ENCODE data around the gene UBXN4. TPM values are rescaled to one million over a fixed set of nuclear protein-coding genes. Genes with fewer than 3 reads are reported as not detected.
A peak's percentile ranks its signal among the peaks of the same experiment; 100 is the strongest.
"Not testable (repeated sequence)": the region's sequence is repeated elsewhere in the genome, so short reads cannot be mapped to it uniquely, and the experiment has no call there.

UBXN4 gene
- total RNA-seq, 1 experiment from 2014 or later: 99.3 TPM

DNA sequence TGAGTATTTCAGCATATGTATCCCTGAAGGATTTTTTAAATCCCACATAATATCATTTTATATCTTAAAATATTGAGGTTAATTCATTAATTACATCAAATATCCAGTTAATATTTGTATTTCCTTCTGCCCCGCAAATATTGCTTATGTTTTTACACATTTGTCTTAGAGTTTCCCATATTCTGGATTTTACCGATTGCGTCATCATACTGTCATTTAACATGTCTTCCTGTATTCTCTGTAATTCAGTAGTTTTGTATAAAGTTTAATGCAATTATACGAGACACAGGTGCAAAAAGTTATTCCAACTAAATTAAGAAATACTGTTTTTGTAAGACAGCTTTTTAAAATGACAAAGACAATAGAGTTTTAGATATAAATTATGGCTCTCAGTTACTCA is 33.5 kb upstream of the UBXN4 start:
- no peaks in the 10 kb centered on the region for H3K27me3 ChIP-seq (replicated peaks; ENCODE audit: control insufficient read depth, insufficient read depth, low read length)
- TF ChIP-seq, protein P1, sequence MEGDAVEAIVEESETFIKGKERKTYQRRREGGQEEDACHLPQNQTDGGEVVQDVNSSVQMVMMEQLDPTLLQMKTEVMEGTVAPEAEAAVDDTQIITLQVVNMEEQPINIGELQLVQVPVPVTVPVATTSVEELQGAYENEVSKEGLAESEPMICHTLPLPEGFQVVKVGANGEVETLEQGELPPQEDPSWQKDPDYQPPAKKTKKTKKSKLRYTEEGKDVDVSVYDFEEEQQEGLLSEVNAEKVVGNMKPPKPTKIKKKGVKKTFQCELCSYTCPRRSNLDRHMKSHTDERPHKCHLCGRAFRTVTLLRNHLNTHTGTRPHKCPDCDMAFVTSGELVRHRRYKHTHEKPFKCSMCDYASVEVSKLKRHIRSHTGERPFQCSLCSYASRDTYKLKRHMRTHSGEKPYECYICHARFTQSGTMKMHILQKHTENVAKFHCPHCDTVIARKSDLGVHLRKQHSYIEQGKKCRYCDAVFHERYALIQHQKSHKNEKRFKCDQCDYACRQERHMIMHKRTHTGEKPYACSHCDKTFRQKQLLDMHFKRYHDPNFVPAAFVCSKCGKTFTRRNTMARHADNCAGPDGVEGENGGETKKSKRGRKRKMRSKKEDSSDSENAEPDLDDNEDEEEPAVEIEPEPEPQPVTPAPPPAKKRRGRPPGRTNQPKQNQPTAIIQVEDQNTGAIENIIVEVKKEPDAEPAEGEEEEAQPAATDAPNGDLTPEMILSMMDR (IDR thresholded peaks at IDR 0.05; ENCODE audit: insufficient read depth in 1 of 2, low read depth in 1 of 2, low read length in 1 of 2, severe bottlenecking in 1 of 2, unreplicated experiment in 1 of 2): no peak
- BruUV-seq (replicated peaks): no TSS peak
- H3K4me3 ChIP-seq (ENCODE audit: low read depth, low read length): no peak overlapping the region
- Mint-ChIP-seq H3K27ac (ENCODE audit: unreplicated experiment) (no peak overlapping the region), H3K4me1 (ENCODE audit: low read depth, unreplicated experiment) (no peaks in the 10 kb centered on the region), H3K4me3 (ENCODE audit: unreplicated experiment) (no peak overlapping the region), H3K27me3 (ENCODE audit: insufficient read depth, unreplicated experiment) (no peaks in the 10 kb centered on the region), H3K9me3 (ENCODE audit: unreplicated experiment) (no peaks in the 10 kb centered on the region), H3K36me3 (ENCODE audit: insufficient read depth, unreplicated experiment) (no peaks in the 10 kb centered on the region)
- intact Hi-C loops (cut with micrococcal nuclease; ENCODE audit: unreplicated experiment): no loop called here
- ChIA-PET POLR2A (no interaction called here), CTCF (no interaction called here)
- H3K9me3 ChIP-seq: no peaks in the 10 kb centered on the region
- no peak for DNase-seq
- H3K36me3 ChIP-seq (ENCODE audit: control insufficient read depth, insufficient read depth, low read length): no peaks in the 10 kb centered on the region
- H3K4me1 ChIP-seq: no peaks in the 10 kb centered on the region

DNA sequence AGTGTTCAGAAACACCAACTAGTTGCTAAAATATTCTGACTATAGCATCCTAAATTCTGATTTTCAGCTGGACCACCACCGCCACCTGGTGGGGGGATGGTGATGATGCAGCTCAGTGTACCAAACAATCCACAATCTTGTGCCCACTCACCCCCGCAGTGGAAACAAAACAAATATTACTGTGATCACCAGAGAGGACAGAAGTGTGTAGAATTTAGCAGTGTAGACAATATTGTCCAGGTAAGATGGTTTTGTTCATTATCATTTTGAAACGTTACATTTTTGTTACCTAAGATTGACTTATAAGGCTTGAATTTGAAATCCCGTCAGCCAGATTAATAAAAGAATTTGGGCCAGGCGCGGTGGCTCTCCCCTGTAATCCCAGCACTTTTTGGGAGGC is 31.7 kb upstream of the UBXN4 start:
- H3K4me1 Mint-ChIP-seq (ENCODE audit: low read depth, unreplicated experiment): no peaks in the 10 kb centered on the region
- no peak overlapping the region for H3K4me3 Mint-ChIP-seq (ENCODE audit: unreplicated experiment)
- H3K27me3 Mint-ChIP-seq (ENCODE audit: insufficient read depth, unreplicated experiment): no peaks in the 10 kb centered on the region
- CTCF ChIA-PET: interaction anchor here (0.5 to 1.7 kb wide), 6 partner anchors 19 to 721 kb away, joined by 3 to 18 read pairs (median 10); partner anchors contain the start of genes R3HDM1 and ZRANB3
- no peaks in the 10 kb centered on the region for H3K9me3 ChIP-seq
- TF ChIP-seq, protein P1 (IDR thresholded peaks at IDR 0.05; ENCODE audit: insufficient read depth in 1 of 2, low read depth in 1 of 2, low read length in 1 of 2, severe bottlenecking in 1 of 2, unreplicated experiment in 1 of 2): peak; percentile 94 to 96
- H3K27me3 ChIP-seq (replicated peaks; ENCODE audit: control insufficient read depth, insufficient read depth, low read length): no peaks in the 10 kb centered on the region
- no peaks in the 10 kb centered on the region for H3K36me3 ChIP-seq (ENCODE audit: control insufficient read depth, insufficient read depth, low read length)
- intact Hi-C loops (cut with micrococcal nuclease; ENCODE audit: unreplicated experiment): loop anchor here (1.0 kb wide), 2 partner anchors 706 to 721 kb away; no protein-coding TSS in a partner anchor
- BruUV-seq (replicated peaks): no TSS peak
- POLR2A ChIA-PET: no interaction called here
- DNase-seq: peak; percentile 54 to 75
- H3K4me1 ChIP-seq: no peaks in the 10 kb centered on the region
- H3K36me3 Mint-ChIP-seq (ENCODE audit: insufficient read depth, unreplicated experiment): peaks cover 2% of the 10 kb centered on the region
- H3K27ac Mint-ChIP-seq (ENCODE audit: unreplicated experiment): no peak overlapping the region
- H3K9me3 Mint-ChIP-seq (ENCODE audit: unreplicated experiment): no peaks in the 10 kb centered on the region
- H3K4me3 ChIP-seq (ENCODE audit: low read depth, low read length): no peak overlapping the region

DNA sequence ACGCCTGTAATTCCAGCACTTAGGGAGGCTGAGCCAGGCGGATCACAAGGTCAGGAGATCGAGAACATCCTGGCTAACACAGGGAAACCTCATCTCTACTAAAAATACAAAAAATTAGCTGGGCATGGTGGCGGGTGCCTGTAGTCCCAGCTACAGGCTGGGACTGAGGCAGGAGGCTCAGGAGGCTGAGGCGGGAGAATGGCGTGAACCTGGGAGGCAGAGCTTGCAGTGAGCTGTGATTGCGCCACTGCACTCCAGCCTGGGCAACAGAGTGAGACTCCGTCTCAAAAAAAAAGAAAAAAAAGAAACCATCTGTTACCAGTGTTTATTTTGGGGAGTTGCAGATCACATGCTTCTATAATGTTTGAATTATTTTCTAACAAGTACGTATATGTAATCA is 26.6 kb upstream of the UBXN4 start:
- H3K9me3 ChIP-seq; intact Hi-C loops (cut with micrococcal nuclease; ENCODE audit: unreplicated experiment); POLR2A ChIA-PET; H3K4me3 ChIP-seq (ENCODE audit: low read depth, low read length); H3K4me3 Mint-ChIP-seq (ENCODE audit: unreplicated experiment); H3K27me3 ChIP-seq (replicated peaks; ENCODE audit: control insufficient read depth, insufficient read depth, low read length); H3K9me3 Mint-ChIP-seq (ENCODE audit: unreplicated experiment); H3K36me3 ChIP-seq (ENCODE audit: control insufficient read depth, insufficient read depth, low read length); BruUV-seq (replicated peaks); H3K27ac Mint-ChIP-seq (ENCODE audit: unreplicated experiment); H3K4me1 Mint-ChIP-seq (ENCODE audit: low read depth, unreplicated experiment); H3K4me1 ChIP-seq; H3K27me3 Mint-ChIP-seq (ENCODE audit: insufficient read depth, unreplicated experiment); CTCF ChIA-PET; DNase-seq: not testable (repeated sequence)
- peaks cover 24% of the 10 kb centered on the region for H3K36me3 Mint-ChIP-seq (ENCODE audit: insufficient read depth, unreplicated experiment)
